Mesendoderm (in vitro differentiated cells): ENCODE measurements around the gene SHC3.

ENCODE experiments used
- DNase-seq: peaks from one replicate; pipeline ENCODE4 v3.0.0; 2013
- H2AK5ac ChIP-seq: 2 replicates; pipeline ENCODE4 v1.6.1; 2013; ENCODE audit warnings: low read length, inconsistent platforms
- H2BK120ac ChIP-seq: 2 replicates; pipeline ENCODE4 v1.6.1; 2013; ENCODE audit warnings: low read depth, mild to moderate bottlenecking, low read length, moderate library complexity, mixed read lengths
- H2BK15ac ChIP-seq: replicated peaks from 2 replicates; pipeline ENCODE4 v1.6.1; 2013; ENCODE audit warnings: low read depth, mild to moderate bottlenecking, moderate library complexity
- H2BK5ac ChIP-seq: 2 replicates; pipeline ENCODE4 v1.6.1; 2013; ENCODE audit warnings: low read length, inconsistent platforms
- H3K18ac ChIP-seq: 2 replicates; pipeline ENCODE4 v1.6.1; 2013; ENCODE audit warnings: mild to moderate bottlenecking, low read length, mixed read lengths
- H3K23ac ChIP-seq: one replicate; pipeline ENCODE4 v1.6.1; 2013; ENCODE audit warnings: low read length
- H3K27ac ChIP-seq: 2 replicates; pipeline ENCODE4 v1.5.1; 2013; ENCODE audit warnings: low read depth, mild to moderate bottlenecking, inconsistent platforms, low read length, moderate library complexity
- H3K27me3 ChIP-seq: 2 replicates; pipeline ENCODE4 v1.6.1; 2013; ENCODE audit warnings: low read length, control low read depth, mild to moderate bottlenecking, inconsistent platforms; ENCODE audit not compliant: insufficient read depth, poor library complexity
- H3K36me3 ChIP-seq: 2 replicates; pipeline ENCODE4 v1.6.1; 2013; ENCODE audit warnings: low read length, inconsistent platforms; ENCODE audit not compliant: control insufficient read depth, insufficient read depth
- H3K4ac ChIP-seq: one replicate; pipeline ENCODE4 v1.6.1; 2013; ENCODE audit warnings: low read depth, mild to moderate bottlenecking, low read length, moderate library complexity
- H3K4me1 ChIP-seq: 2 replicates; pipeline ENCODE4 v1.6.1; 2013; ENCODE audit warnings: low read depth, low read length, inconsistent platforms; ENCODE audit not compliant: control insufficient read depth
- H3K4me2 ChIP-seq: 2 replicates; pipeline ENCODE4 v1.6.1; 2013; ENCODE audit warnings: low read length
- H3K4me3 ChIP-seq: 2 replicates; pipeline ENCODE4 v1.5.1; 2013; ENCODE audit warnings: mild to moderate bottlenecking, low read length
- H3K56ac ChIP-seq: one replicate; pipeline ENCODE4 v1.6.1; 2013; ENCODE audit warnings: low read length
- H3K79me1 ChIP-seq: 2 replicates; pipeline ENCODE4 v1.6.1; 2013; ENCODE audit warnings: low read length, inconsistent platforms
- H3K79me2 ChIP-seq: 2 replicates; pipeline ENCODE4 v1.6.1; 2013; ENCODE audit warnings: mild to moderate bottlenecking, low read length; ENCODE audit not compliant: control insufficient read depth, insufficient read depth
- H3K9ac ChIP-seq: 2 replicates; pipeline ENCODE4 v1.6.1; 2013; ENCODE audit warnings: low read length, inconsistent platforms
- H4K5ac ChIP-seq: one replicate; pipeline ENCODE4 v1.6.1; 2013; ENCODE audit warnings: low read length
- H4K8ac ChIP-seq: one replicate; pipeline ENCODE4 v1.6.1; 2013; ENCODE audit warnings: low read depth, mild to moderate bottlenecking, control low read depth, low read length, moderate library complexity
- WGBS: extraction: QIAGEN DNeasy Blood & Tissue Kit; methylation state at CpG from one replicate; pipeline ENCODE4 v1.1.7; 2013; ENCODE audit warnings: low lambda C conversion rate, missing lambda C conversion rate; ENCODE audit not compliant: insufficient coverage; ENCODE audit errors: extremely low coverage; 5-methylcytosine and 5-hydroxymethylcytosine counted together

The SHC3 gene

GRCh38 chr9:88959727-88960469, 218.7 kb downstream of the SHC3 start:
- no peak overlapping the region for H3K9ac ChIP-seq
- no peaks in the 10 kb centered on the region for H3K79me1 ChIP-seq
- no peaks in the 10 kb centered on the region for H3K27me3 ChIP-seq
- H4K8ac ChIP-seq, result no peak overlapping the region
- H2AK5ac ChIP-seq, result peak overlapping the region; percentile 51
- H3K4ac ChIP-seq, result no peak overlapping the region
- no peak overlapping the region for H2BK15ac ChIP-seq
- no peak overlapping the region for H3K23ac ChIP-seq
- H3K4me3 ChIP-seq, result no peak overlapping the region
- H3K36me3 ChIP-seq, result no peaks in the 10 kb centered on the region
- no CpG with 5 or more reads among the region's 5 CpGs for WGBS
- no peak overlapping the region for H3K18ac ChIP-seq
- no peak for DNase-seq
- H3K4me1 ChIP-seq, result no peaks in the 10 kb centered on the region
- no peak overlapping the region for H4K5ac ChIP-seq
- H2BK120ac ChIP-seq, result peak overlapping the region; percentile 73
- H3K79me2 ChIP-seq, result no peaks in the 10 kb centered on the region
- no peak overlapping the region for H3K4me2 ChIP-seq
- peak overlapping the region; percentile 49 for H3K56ac ChIP-seq
- no peak overlapping the region for H3K27ac ChIP-seq
- H2BK5ac ChIP-seq, result no peak overlapping the region

DNA sequence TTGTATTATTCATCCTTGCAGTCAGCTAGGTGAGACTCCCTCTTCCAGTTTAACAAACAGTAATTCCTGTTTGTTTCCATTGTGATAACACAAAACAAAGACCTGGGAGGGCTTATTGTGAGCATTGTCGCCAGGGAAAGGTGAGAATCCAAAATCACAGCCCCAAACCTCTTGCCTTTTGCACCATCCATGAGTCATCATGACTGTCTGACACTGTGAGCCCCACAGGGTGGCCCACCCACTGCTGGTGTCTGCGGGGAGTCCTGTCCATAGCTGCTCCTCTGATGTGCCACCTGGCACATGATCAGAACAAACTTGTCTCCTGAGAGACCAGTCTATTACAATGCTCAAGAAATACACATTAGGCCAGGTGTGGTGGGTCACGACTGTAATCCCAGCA, 221.1 kb downstream of the SHC3 start:
- Histone ChIP-seq H3K23ac (no peak overlapping the region), H4K8ac (no peak overlapping the region), H3K27me3 (no peaks in the 10 kb centered on the region), H3K79me1 (no peaks in the 10 kb centered on the region), H2BK5ac (no peak overlapping the region), H2BK15ac (no peak overlapping the region), H3K79me2 (no peaks in the 10 kb centered on the region), H2BK120ac (peak overlapping the region; percentile 49), H3K4me2 (no peak overlapping the region), H3K27ac (peak overlapping the region; percentile 89), H3K4me3 (no peak overlapping the region), H2AK5ac (no peak overlapping the region), H3K9ac (no peak overlapping the region), H3K56ac (no peak overlapping the region), H3K18ac (no peak overlapping the region), H3K36me3 (no peaks in the 10 kb centered on the region), H3K4ac (no peak overlapping the region), H3K4me1 (no peaks in the 10 kb centered on the region), H4K5ac (no peak overlapping the region)
- no CpG with 5 or more reads among the region's 3 CpGs for WGBS
- peak; percentile 91 for DNase-seq
